Muscle layer of colon (tissue), 2 donors: Measurements from ENCODE around the gene KCNAB2.

Experiments
- H3K27ac ChIP-seq: one replicate; pipeline ENCODE4 v1.7.0; 2013; ENCODE audit warnings: low read depth, mild to moderate bottlenecking, low read length, moderate library complexity
- H3K27me3 ChIP-seq, 2 donors: one replicate each; pipeline ENCODE4 v1.7.0; 2013; ENCODE audit warnings: low read length in 2 of 2, mild to moderate bottlenecking in 2 of 2; ENCODE audit not compliant: insufficient read depth in 2 of 2, control insufficient read depth in 1 of 2
- H3K36me3 ChIP-seq: one replicate; pipeline ENCODE4 v1.7.0; 2013; ENCODE audit warnings: mild to moderate bottlenecking, low read length; ENCODE audit not compliant: insufficient read depth
- H3K4me1 ChIP-seq: one replicate; pipeline ENCODE4 v1.7.0; 2013; ENCODE audit warnings: mild to moderate bottlenecking, low read length; ENCODE audit not compliant: insufficient read depth
- H3K4me3 ChIP-seq, 2 donors: one replicate each; pipeline ENCODE4 v1.7.0; 2013; ENCODE audit warnings: low read length in 2 of 2, low read depth in 1 of 2, mild to moderate bottlenecking in 1 of 2, moderate library complexity in 1 of 2
- H3K9ac ChIP-seq: one replicate; pipeline ENCODE4 v1.7.0; 2013; ENCODE audit warnings: low read length
- H3K9me3 ChIP-seq: one replicate; pipeline ENCODE4 v1.7.0; 2013; ENCODE audit warnings: mild to moderate bottlenecking, low read length
- donor health status: abdominal sarcoma.
- donor health status: Adenocarcinoma of cecum.

The KCNAB2 gene

DNA sequence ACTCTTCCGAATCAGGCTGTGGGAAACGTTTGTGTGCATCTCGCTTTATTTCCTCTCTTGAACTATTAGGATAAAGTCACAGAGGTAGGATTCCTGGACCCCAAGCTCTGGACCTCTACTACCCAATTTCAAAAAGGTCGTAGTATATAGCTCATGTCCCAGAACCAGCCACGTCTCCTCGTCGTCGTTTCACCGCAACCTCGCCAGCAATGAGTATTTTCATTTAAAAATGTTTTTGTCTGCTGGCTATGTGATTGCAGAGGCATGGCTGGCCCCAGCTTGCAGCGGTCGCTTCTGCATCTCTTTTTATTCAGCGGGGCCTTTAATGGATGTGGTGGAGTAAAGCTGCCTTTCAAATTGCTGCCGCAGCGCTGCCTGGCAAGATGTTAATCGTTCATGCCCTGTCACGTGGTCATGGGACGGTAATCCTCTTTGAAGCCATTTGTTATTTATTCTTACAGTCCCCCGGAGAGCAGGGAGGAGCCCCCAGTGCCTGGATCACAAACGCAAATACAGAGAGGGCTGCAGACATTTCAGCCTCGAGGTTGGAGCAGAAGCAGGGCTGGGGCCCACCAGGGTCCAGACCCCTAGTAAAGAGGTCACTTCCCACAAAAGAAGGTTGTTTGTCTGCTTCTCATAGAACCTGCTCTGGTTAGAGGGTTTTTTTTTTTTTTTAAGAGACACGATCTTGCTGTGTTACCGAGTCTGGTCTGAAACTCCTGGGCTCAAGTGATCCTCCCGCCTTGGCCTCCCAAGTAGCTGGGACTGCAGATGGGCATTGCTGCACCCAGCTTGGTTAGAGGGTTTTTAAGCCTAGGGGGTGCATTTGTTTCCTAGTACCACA lies 41.9 kb upstream of the KCNAB2 start:
- H3K36me3 ChIP-seq = no peaks in the 10 kb centered on the region
- no peak overlapping the region for H3K27ac ChIP-seq
- no peaks in the 10 kb centered on the region for H3K27me3 ChIP-seq
- H3K4me3 ChIP-seq = no peak overlapping the region
- H3K9ac ChIP-seq = no peak overlapping the region
- no peaks in the 10 kb centered on the region for H3K4me1 ChIP-seq
- H3K9me3 ChIP-seq = no peaks in the 10 kb centered on the region

DNA sequence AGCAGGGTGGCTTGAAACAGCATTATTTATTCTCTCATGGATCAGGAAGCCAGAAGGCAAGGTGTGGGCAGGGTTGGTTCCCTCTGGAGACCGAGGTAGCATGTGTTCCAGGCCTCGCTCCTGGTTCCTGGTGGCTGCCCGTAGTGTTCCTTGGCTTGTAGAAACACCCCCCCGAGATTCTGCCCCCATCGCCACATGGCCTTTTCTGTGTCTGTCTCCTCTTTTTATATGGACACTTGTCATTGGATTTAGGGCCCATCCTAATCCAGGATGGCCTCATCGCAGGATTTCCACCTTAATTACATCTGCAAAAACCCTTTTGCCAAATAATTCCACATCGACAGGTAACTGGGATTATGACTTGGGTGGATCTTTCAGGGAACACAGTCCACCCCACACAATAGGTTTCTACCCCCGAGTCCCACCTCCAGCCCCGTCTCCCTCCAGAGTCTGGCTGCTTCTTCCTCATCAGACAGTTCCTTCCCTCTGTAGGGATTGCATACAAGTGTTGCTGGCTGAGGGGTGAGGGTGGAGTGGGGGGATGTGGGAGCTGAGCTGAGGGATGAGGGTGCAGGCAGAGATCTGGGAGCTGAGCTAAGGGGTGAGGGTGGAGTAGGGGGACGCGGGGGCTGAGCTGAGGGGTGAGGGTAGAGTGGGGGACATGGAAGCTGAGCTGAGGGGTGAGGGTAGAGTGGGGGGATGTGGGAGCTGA lies 41.1 kb upstream of the KCNAB2 start:
- no peak overlapping the region for H3K9ac ChIP-seq
- no peaks in the 10 kb centered on the region for H3K27me3 ChIP-seq
- H3K4me3 ChIP-seq = no peak overlapping the region
- H3K9me3 ChIP-seq = no peaks in the 10 kb centered on the region
- H3K27ac ChIP-seq = no peak overlapping the region
- H3K4me1 ChIP-seq = no peaks in the 10 kb centered on the region
- no peaks in the 10 kb centered on the region for H3K36me3 ChIP-seq

DNA sequence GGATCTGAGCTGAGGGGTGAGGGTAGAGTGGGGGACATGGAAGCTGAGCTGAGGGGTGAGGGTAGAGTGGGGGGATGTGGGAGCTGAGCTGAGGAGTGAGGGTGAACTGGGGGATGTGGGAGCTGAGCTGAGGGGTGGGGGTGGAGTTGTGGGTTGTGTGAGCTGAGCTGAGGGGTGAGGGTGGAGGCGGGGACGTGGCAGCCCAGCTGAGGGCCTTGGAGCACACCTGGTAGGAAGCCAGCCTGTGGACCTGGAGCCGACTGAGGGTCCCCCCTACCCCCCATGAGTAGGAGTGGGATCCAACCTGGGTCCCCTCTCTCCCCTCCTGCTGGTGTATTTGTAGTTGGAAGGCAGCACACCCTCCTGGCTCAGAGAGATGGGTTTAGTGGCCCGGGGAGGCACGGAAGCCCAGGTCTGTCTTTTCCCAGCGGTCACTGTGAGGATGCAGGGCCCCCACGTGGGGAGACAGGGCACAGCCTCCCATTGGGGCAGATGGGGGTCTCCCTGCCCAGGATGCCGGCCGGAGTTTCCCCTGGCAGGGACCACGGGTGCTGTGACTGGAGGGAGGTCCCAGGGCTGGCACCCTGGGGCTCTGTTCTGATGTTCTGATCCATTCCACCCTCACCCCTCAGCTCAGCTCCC lies 40.3 kb upstream of the KCNAB2 start:
- H3K36me3 ChIP-seq = no peaks in the 10 kb centered on the region
- no peak overlapping the region for H3K27ac ChIP-seq
- H3K4me3 ChIP-seq = no peak overlapping the region
- no peaks in the 10 kb centered on the region for H3K9me3 ChIP-seq
- no peaks in the 10 kb centered on the region for H3K27me3 ChIP-seq
- H3K9ac ChIP-seq = no peak overlapping the region
- no peaks in the 10 kb centered on the region for H3K4me1 ChIP-seq

DNA sequence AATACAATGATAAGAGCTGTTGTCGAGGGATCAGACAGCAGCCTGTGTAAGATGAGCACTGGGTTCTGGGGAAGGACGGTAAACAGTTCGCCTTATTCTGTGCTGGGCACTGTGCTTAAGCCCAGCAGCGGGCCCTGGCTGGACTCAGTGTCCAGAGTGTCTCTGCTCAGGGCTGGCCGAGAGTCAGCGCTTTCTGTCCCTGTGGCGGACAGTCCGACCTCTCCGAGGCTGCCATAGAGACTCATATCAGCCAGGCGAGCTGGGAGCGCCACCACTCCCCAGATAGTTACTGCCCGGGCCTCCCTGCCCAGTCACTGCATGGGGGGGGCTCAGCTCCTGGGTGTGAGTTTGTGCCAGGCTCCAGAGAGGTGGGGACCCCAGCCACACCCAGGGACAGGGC lies 38.8 kb upstream of the KCNAB2 start:
- Histone ChIP-seq H3K4me3 (no peak overlapping the region), H3K4me1 (no peaks in the 10 kb centered on the region), H3K36me3 (no peaks in the 10 kb centered on the region), H3K9ac (no peak overlapping the region), H3K27me3 (no peaks in the 10 kb centered on the region), H3K27ac (no peak overlapping the region), H3K9me3 (no peaks in the 10 kb centered on the region)

DNA sequence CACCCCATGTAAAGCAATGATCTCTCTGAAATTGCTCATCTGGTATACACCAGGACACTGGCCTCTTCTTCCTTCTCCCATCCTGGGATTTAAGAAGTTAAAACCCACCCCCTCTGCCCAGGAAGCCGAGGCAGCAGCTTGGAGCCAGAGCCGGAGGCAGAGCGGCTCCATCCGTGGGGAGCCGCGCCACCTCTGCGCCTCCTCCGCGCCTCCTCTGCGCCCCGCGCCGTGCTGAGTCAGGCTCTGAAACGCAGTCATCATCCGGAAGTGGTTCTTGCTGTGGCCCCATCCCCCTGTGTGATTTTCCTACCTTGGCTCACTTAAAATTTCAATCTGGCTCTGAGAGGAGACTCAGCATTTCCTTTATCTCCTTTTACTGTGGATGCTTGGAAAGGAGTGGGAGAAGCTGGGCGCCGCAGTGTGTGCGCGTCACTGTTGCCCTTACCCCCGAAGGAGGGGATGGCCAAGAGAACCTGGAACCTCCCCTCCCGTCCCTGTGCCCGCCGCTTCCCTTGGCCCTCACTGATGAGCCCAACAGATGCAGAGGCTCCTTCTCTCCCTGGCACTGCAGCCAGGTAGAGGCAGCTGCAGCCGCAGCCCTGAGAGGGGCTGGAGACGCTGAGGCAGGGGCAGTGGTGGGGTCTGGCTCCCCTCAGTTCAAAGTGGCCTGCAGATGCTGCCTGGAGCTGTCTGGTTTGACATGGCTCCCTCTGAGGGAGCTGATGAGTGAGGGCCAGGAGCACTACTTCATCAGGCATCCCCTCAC lies 38.2 kb upstream of the KCNAB2 start:
- no peaks in the 10 kb centered on the region for H3K36me3 ChIP-seq
- H3K4me1 ChIP-seq = no peaks in the 10 kb centered on the region
- no peak overlapping the region for H3K4me3 ChIP-seq
- H3K9ac ChIP-seq = no peak overlapping the region
- no peaks in the 10 kb centered on the region for H3K9me3 ChIP-seq
- H3K27ac ChIP-seq = no peak overlapping the region
- H3K27me3 ChIP-seq = no peaks in the 10 kb centered on the region

DNA sequence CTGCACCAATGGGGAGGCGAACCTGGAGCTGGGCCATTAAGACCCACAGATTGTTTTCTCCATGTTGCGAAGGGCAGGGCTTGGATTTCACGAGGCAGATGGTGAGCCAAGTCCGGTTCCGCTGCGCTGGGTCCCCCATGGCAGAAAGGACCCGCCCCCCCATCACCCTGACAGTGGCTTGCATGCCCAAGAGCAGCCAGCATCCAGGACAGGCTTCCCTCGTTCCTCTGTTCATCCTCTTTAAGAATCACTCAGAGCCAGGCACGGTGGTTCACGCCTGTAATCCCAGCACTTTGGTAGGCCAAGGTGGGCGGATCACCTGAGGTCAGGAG lies 37.6 kb upstream of the KCNAB2 start:
- Histone ChIP-seq H3K36me3 (no peaks in the 10 kb centered on the region), H3K27me3 (no peaks in the 10 kb centered on the region), H3K4me1 (no peaks in the 10 kb centered on the region), H3K27ac (no peak overlapping the region), H3K9me3 (no peaks in the 10 kb centered on the region), H3K9ac (no peak overlapping the region), H3K4me3 (no peak overlapping the region)

DNA sequence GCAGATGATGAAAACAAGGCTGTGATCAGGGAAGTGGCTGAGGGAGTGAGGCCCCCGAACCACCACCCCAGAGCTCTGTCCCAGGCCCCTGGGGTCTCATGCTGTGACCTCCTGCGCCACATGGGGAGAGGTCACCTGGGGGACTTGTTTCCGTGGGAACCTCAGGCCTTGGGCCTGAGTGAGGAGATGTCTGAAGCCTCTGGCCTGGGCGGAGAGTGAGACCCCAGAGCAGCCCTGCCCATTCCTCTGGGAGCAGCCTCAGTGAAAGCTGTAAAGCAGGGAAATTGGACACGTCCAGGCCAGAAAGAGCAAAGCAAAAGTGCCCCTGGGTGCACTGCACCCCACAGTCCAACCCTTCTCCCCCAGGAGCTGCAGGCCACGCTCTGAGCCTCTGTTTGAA lies 37.0 kb upstream of the KCNAB2 start:
- Histone ChIP-seq H3K9me3 (no peaks in the 10 kb centered on the region), H3K27ac (no peak overlapping the region), H3K4me3 (no peak overlapping the region), H3K36me3 (no peaks in the 10 kb centered on the region), H3K27me3 (no peaks in the 10 kb centered on the region), H3K9ac (no peak overlapping the region), H3K4me1 (no peaks in the 10 kb centered on the region)

DNA sequence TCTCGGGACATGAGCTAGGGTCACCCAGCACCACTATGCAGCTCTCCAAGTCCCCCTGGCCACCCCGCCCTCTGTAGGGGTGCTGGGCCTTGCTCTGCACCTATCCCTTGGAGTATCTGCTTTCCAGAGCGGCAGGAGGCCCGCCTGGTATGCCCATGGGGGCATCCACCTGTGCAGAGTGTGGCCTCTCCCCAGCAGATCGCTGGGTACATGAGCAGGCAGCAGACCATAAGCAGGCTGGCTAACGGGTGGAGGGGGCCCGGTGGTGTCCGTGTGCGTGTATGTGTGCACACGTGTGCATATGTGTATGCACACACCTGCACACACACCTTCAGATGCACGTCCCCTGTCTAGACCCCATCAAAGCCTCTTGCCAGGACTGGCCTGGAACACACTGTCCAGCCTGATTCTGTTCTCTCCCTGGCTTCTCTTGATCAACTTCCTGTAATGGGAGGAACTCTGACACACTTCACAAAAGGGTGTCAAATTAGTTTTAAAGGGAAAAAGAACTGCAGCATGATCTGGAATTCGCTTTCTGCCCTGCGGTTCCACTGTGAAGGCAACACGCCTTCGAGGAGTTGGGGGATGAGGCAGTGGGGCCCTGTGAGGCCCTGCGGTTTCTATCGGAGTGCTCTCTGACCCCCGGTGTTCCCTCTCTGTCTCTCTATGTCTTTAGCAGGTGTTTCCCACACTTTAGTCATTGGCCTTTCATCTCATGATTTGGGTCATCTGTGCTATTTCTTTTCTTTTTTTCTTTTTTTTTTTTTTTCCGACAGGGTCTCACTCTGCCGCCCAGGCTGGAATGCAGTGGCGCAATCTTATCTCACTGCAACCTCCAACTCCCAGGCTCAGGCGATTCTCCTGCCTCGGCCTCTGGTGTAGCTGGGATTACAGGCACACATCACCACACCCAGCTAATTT lies 36.3 kb upstream of the KCNAB2 start:
- H3K4me1 ChIP-seq = no peaks in the 10 kb centered on the region
- no peak overlapping the region for H3K9ac ChIP-seq
- H3K27me3 ChIP-seq = no peaks in the 10 kb centered on the region
- H3K4me3 ChIP-seq = no peak overlapping the region
- no peaks in the 10 kb centered on the region for H3K9me3 ChIP-seq
- H3K36me3 ChIP-seq = no peaks in the 10 kb centered on the region
- H3K27ac ChIP-seq = no peak overlapping the region

DNA sequence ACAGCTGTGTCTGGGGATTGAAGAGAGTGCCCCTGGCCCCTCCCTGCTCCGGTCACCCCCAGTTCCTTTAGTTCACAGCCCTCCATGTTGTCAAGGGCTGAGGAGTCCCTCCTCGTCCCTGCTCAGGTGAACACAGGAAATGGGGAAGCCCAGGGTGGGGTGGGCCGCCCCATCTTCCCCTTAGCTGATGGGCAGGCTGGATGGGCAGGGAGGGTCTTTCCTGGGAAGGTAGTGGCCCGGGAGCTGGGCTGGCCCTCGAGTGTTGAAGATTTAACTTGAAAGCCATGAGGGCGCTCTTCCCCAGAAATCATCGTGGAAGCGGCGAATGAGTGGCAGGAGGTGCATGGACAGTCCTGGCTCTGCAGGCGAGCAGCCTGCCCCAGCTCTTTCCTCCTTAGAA lies 35.1 kb upstream of the KCNAB2 start:
- Histone ChIP-seq H3K36me3 (no peaks in the 10 kb centered on the region), H3K27me3 (no peaks in the 10 kb centered on the region), H3K9me3 (no peaks in the 10 kb centered on the region)

DNA sequence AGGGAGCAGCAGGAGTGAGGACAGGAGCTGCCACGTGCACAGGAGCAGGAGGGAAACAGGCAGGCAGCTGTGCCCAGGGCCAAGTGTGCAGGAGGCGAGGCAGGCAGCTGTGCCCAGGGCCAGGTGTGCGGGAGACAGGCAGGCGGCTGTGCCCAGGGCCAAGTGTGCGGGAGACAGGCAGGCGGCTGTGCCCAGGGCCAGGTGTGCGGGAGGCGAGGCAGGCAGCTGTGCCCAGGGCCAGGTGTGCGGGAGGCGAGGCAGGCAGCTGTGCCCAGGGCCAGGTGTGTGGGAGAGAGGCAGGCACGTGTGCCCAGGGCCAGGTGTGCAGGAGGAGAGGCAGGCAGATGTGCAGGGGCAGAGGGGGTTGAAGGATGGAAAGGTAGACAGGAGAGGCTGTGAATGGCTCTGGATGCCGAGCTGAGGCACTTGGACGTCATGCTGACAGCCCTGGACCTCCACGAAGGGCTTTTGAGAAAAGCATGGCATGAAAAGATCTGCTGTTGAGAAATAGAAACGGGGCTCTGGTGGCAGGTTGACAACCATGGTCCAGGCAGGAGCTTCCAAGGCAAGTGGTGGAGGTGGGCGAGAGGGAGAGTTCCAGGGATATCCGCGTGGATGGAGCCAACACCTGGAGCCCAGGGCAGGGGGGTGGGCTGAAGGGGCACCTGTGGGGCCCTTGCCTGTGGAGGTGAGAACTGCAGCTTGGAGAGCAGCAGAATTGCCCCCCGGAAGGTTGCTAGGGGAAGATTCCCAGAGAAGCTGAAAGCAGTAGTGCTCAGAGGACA lies 34.3 kb upstream of the KCNAB2 start:
- Histone ChIP-seq H3K9me3 (no peaks in the 10 kb centered on the region), H3K9ac (no peak overlapping the region), H3K4me3 (no peak overlapping the region), H3K4me1 (no peaks in the 10 kb centered on the region), H3K36me3 (no peaks in the 10 kb centered on the region), H3K27ac (no peak overlapping the region), H3K27me3 (no peaks in the 10 kb centered on the region)

More for the DNA sequence above, 35.1 kb upstream of the KCNAB2 start:
- Histone ChIP-seq H3K4me3 (no peak overlapping the region), H3K4me1 (no peaks in the 10 kb centered on the region), H3K9ac (no peak overlapping the region), H3K27ac (no peak overlapping the region)
